Endodermal cell (in vitro differentiated cells): ENCODE data around the gene SLC29A1. TPM values are rescaled to one million over a fixed set of nuclear protein-coding genes. Genes with fewer than 3 reads are reported as not detected.
A peak's percentile ranks its signal among the peaks of the same experiment; 100 is the strongest.

Source experiments
- DNase-seq: peaks from one replicate; pipeline ENCODE4 v3.0.0-alpha.2; 2017
- H3K27ac ChIP-seq: 2 replicates; pipeline ENCODE4 v1.5.1; 2013; ENCODE audit warnings: mild to moderate bottlenecking, low read depth, low read length, moderate library complexity
- H3K27me3 ChIP-seq: 2 replicates; pipeline ENCODE4 v1.6.1; 2013; ENCODE audit warnings: mild to moderate bottlenecking, low read length, moderate library complexity; ENCODE audit not compliant: insufficient read depth, control insufficient read depth, poor library complexity, severe bottlenecking
- H3K36me3 ChIP-seq: 2 replicates; pipeline ENCODE4 v1.7.0; 2013; ENCODE audit warnings: mild to moderate bottlenecking, low read length, moderate library complexity; ENCODE audit not compliant: control insufficient read depth, insufficient read depth
- H3K4me1 ChIP-seq: one replicate; pipeline ENCODE4 v1.7.0; 2013; ENCODE audit warnings: low read length; ENCODE audit not compliant: control insufficient read depth, insufficient read depth
- H3K4me3 ChIP-seq: 2 replicates; pipeline ENCODE4 v1.5.1; 2013; ENCODE audit warnings: mild to moderate bottlenecking, low read length, moderate library complexity
- H3K9ac ChIP-seq: 2 replicates; pipeline ENCODE4 v1.6.1; 2013; ENCODE audit warnings: mild to moderate bottlenecking, low read length, moderate library complexity; ENCODE audit not compliant: poor library complexity, severe bottlenecking; ENCODE audit errors: extremely low read depth
- H3K9me3 ChIP-seq: 2 replicates; pipeline ENCODE4 v1.6.1; 2013; ENCODE audit warnings: mild to moderate bottlenecking, low read length, moderate library complexity; ENCODE audit not compliant: control insufficient read depth
- H3K27ac Mint-ChIP-seq: 2 replicates; pipeline ENCODE4 v1.8.0; 2020; ENCODE audit warnings: mixed read lengths
- H3K27me3 Mint-ChIP-seq: 2 replicates; pipeline ENCODE4 v1.8.0; 2021; ENCODE audit warnings: mild to moderate bottlenecking, mixed read lengths; ENCODE audit not compliant: insufficient read depth
- H3K36me3 Mint-ChIP-seq: 2 replicates; pipeline ENCODE4 v1.8.0; 2020; ENCODE audit warnings: low read depth, mixed read lengths
- H3K4me1 Mint-ChIP-seq: 2 replicates; pipeline ENCODE4 v1.8.0; 2020; ENCODE audit warnings: mixed read lengths
- H3K4me3 Mint-ChIP-seq: 2 replicates; pipeline ENCODE4 v1.8.0; 2020; ENCODE audit warnings: mild to moderate bottlenecking, moderate library complexity, mixed read lengths
- H3K9me3 Mint-ChIP-seq: 2 replicates; pipeline ENCODE4 v1.8.0; 2020; ENCODE audit warnings: mild to moderate bottlenecking, mixed read lengths
- WGBS, 2 experiments: methylation state at CpG; one replicate each; pipeline versions ENCODE4 v1.1.5 to v1.1.7; 2013; ENCODE audit warnings: missing lambda C conversion rate in 2 of 2, mixed read lengths in 1 of 2; ENCODE audit not compliant: insufficient coverage in 1 of 2, insufficient read length in 1 of 2; 5-methylcytosine and 5-hydroxymethylcytosine counted together
- total RNA-seq, 2 donors: library from RNA; stranded (reverse); fragmentation: NEBNext Ultra II Directional in 1 of 2; extraction: Animal tissue kit (Norgen Biotek cat#: 25700) in 1 of 2; gene quantifications; 2 replicates in 1 of 2; 3 replicates in 1 of 2; pipeline ENCODE4 v1.2.1, GENCODE V29; 2021
- TF ChIP-seq, protein P1 (sequence below): fragments of 200-600 bp; sonication (generic); conservative IDR thresholded peaks from 2 replicates; pipeline ENCODE4 v1.5.0; 2021; ENCODE audit warnings: antibody characterized with exemption, mild to moderate bottlenecking

SLC29A1 gene
- total RNA-seq, 2 donors from 2014 or later = 129 to 155 TPM

DNA sequence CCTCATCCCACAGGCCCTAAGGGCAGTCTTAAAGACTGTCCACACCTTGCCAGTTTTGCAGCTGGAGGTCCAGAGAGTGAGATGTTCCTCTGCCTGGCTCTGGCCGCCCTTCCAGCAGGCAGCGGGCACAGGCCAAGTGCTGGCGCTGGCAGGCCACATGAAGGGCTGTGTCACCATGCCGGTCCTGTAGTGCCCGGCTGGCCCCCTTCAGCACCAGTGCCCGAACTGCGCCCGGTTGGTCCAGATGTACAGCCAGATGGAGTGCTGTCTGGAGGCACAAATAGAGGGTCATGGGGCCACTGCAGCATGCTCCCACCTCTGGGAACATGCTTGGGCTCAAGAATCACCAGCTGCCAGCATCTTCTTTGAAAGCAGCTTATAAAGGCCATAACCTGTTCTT, 38.2 kb downstream of the SLC29A1 start:
- DNase-seq = no peak
- Mint-ChIP-seq H3K9me3 (no peaks in the 10 kb centered on the region), H3K4me3 (no peak overlapping the region), H3K27me3 (peaks cover 15% of the 10 kb centered on the region), H3K27ac (no peak overlapping the region), H3K4me1 (peaks cover 27% of the 10 kb centered on the region), H3K36me3 (peaks cover 2% of the 10 kb centered on the region)
- Histone ChIP-seq H3K9me3 (no peaks in the 10 kb centered on the region), H3K4me3 (no peak overlapping the region), H3K9ac (no peak overlapping the region), H3K27me3 (no peaks in the 10 kb centered on the region), H3K36me3 (peaks cover 3% of the 10 kb centered on the region), H3K27ac (no peak overlapping the region), H3K4me1 (peaks cover 5% of the 10 kb centered on the region)
- WGBS, 2 experiments = 97 to 100% methylated on average over 8 of the region's 8 CpGs
- TF ChIP-seq, protein P1, sequence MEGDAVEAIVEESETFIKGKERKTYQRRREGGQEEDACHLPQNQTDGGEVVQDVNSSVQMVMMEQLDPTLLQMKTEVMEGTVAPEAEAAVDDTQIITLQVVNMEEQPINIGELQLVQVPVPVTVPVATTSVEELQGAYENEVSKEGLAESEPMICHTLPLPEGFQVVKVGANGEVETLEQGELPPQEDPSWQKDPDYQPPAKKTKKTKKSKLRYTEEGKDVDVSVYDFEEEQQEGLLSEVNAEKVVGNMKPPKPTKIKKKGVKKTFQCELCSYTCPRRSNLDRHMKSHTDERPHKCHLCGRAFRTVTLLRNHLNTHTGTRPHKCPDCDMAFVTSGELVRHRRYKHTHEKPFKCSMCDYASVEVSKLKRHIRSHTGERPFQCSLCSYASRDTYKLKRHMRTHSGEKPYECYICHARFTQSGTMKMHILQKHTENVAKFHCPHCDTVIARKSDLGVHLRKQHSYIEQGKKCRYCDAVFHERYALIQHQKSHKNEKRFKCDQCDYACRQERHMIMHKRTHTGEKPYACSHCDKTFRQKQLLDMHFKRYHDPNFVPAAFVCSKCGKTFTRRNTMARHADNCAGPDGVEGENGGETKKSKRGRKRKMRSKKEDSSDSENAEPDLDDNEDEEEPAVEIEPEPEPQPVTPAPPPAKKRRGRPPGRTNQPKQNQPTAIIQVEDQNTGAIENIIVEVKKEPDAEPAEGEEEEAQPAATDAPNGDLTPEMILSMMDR = no peak

DNA sequence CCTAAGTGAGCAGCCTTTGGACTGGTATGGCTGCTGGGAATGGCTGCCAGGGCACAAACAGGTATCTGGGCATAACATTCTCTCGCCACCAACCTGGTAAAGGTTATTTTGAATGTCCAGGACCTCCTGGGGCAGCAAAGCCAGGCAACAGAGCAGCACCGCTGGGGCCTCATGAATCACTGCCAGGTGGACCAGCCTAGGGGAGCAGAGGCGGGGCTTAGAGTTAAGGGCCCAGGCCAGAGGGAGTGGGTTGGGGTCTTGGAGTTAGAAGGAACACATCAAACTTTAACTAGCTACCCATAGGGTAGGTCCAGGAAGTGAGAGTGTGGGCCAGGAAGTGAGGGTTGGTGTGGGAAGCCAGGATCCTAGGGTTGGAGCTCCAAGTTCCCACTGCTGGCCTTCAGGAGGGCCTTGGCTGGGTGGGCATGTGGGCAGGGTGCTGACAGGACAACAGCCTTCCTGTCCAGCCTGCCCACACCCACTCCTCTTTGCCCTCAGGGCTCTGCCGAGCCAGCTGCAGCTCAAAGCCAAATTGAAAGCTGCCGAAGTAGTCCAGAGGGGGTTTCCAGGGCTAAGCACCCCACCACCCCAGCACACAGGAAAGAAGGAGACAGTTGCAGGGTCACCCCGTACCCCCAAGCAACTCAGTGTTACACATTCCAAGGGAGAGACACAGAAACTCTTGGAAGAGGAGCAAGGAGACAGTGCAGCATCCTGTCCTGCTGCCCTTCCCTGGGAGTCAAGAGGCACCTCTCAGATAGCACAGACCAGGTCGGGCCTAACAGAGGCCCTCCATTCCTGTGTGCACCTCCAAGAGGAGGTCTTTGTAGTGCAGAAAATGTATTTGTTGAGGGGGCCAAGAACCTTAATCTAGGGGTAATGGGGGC, 39.3 kb downstream of the SLC29A1 start:
- H3K27me3 Mint-ChIP-seq = peaks cover 26% of the 10 kb centered on the region
- Histone ChIP-seq H3K4me3 (no peak overlapping the region), H3K27me3 (no peaks in the 10 kb centered on the region), H3K9me3 (no peaks in the 10 kb centered on the region), H3K4me1 (peaks cover 5% of the 10 kb centered on the region), H3K27ac (no peak overlapping the region), H3K36me3 (peaks cover 3% of the 10 kb centered on the region), H3K9ac (no peak overlapping the region)
- H3K27ac Mint-ChIP-seq = no peak overlapping the region
- H3K4me1 Mint-ChIP-seq = peaks cover 25% of the 10 kb centered on the region
- DNase-seq = no peak
- no peak overlapping the region for H3K4me3 Mint-ChIP-seq
- peaks cover 2% of the 10 kb centered on the region for H3K36me3 Mint-ChIP-seq
- WGBS, 2 experiments = 86 to 89% methylated on average over 3 to 7 of the region's 7 CpGs
- no peaks in the 10 kb centered on the region for H3K9me3 Mint-ChIP-seq
- TF ChIP-seq, protein P1 = no peak

DNA sequence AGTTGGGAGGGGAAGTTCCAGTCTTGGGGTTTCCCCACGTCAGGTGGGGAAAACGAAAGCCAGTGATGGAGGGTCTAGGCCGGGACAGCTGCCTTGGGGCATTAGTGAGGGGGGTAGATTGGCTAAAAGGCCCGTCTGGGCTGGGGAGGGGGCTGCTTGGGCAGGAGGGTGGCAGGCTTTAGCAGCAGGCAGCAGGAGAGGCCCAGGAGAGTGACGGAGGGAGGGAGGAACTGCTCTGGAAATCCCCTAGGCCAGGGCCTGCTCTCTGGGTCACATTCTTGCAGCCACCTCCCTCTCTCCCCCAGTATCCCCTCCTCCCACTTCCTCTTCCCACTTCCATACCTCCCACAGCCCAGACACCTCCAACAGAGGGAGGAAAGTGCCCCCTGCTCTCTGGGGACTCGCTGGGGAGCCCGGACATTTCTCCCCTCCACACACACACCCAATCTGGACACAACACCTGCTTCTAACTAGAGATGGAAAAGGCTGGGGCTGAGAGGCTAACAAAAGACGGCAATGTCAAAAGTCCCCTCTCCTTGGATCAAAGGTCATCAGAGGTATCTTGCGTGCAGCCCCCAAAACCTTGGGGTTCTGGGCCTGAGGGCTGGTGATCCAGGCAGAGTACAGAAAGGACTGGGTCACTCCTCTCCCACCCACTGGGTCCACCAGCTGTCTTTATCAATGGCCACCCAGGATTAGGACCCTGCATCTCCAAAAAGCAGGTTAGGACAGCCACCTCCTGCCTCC, 40.1 kb downstream of the SLC29A1 start:
- Mint-ChIP-seq H3K4me3 (peak overlapping the region; percentile 64), H3K27me3 (peaks cover 34% of the 10 kb centered on the region), H3K36me3 (peaks cover 2% of the 10 kb centered on the region), H3K9me3 (no peaks in the 10 kb centered on the region), H3K4me1 (peaks cover 22% of the 10 kb centered on the region), H3K27ac (no peak overlapping the region)
- H3K4me3 ChIP-seq = peak overlapping the region; percentile 82
- H3K9ac ChIP-seq = no peak overlapping the region
- 65 to 95% methylated on average over 3 to 9 of the region's 9 CpGs for WGBS, 2 experiments
- H3K36me3 ChIP-seq = peaks cover 3% of the 10 kb centered on the region
- DNase-seq = no peak
- TF ChIP-seq, protein P1 = no peak
- H3K27ac ChIP-seq = no peak overlapping the region
- H3K27me3 ChIP-seq = peaks cover 5% of the 10 kb centered on the region
- H3K4me1 ChIP-seq = peaks cover 5% of the 10 kb centered on the region
- no peaks in the 10 kb centered on the region for H3K9me3 ChIP-seq
